Neural progenitor cell (in vitro differentiated cells): ENCODE results near the gene OSGIN1. TPM values are rescaled to one million over a fixed set of nuclear protein-coding genes. Genes with fewer than 3 reads are reported as not detected.

Source experiments
- DNase-seq: peaks from one replicate; pipeline ENCODE4 v3.0.0-alpha.2; 2016; ENCODE audit warnings: low spot score
- H2AFZ ChIP-seq: fragments of 200-600 bp; sonication (generic); replicated peaks from 2 replicates; pipeline ENCODE4 v1.6.1; 2016; ENCODE audit warnings: antibody characterized with exemption
- H3F3A ChIP-seq: fragments of 200-600 bp; sonication (generic); 2 replicates; pipeline ENCODE4 v1.6.1; 2016; ENCODE audit warnings: antibody characterized with exemption, low read depth
- H3K27ac ChIP-seq: fragments of 200-600 bp; sonication (generic); 2 replicates; pipeline ENCODE4 v1.5.1; 2016; ENCODE audit warnings: mild to moderate bottlenecking
- H3K27me3 ChIP-seq: fragments of 200-600 bp; sonication (generic); 2 replicates; pipeline ENCODE4 v1.6.1; 2016; ENCODE audit warnings: mild to moderate bottlenecking, moderate library complexity
- H3K36me3 ChIP-seq: fragments of 200-600 bp; sonication (generic); 2 replicates; pipeline ENCODE4 v1.5.1; 2016
- H3K4me1 ChIP-seq: fragments of 200-600 bp; sonication (generic); 2 replicates; pipeline ENCODE4 v1.6.1; 2016; ENCODE audit warnings: mixed run types
- H3K4me2 ChIP-seq: fragments of 200-600 bp; sonication (generic); 2 replicates; pipeline ENCODE4 v1.6.1; 2016
- H3K4me3 ChIP-seq: fragments of 200-600 bp; sonication (generic); 2 replicates; pipeline ENCODE4 v1.5.1; 2016
- H3K79me2 ChIP-seq: fragments of 200-600 bp; sonication (generic); 2 replicates; pipeline ENCODE4 v1.6.1; 2016; ENCODE audit warnings: low read depth
- H3K9ac ChIP-seq: fragments of 200-600 bp; sonication (generic); 2 replicates; pipeline ENCODE4 v1.6.1; 2016
- H3K9me3 ChIP-seq: fragments of 200-600 bp; sonication (generic); 2 replicates; pipeline ENCODE4 v1.5.1; 2016; ENCODE audit warnings: low read depth
- H4K20me1 ChIP-seq: fragments of 200-600 bp; sonication (generic); 2 replicates; pipeline ENCODE4 v1.6.1; 2016; ENCODE audit warnings: low read depth
- H3K27ac Mint-ChIP-seq: 3 replicates; pipeline ENCODE4 v1.8.0; 2021; ENCODE audit warnings: mixed read lengths
- H3K27me3 Mint-ChIP-seq: 2 replicates; pipeline ENCODE4 v1.8.0; 2022; ENCODE audit warnings: low read depth, mild to moderate bottlenecking, inconsistent platforms, moderate library complexity, mixed read lengths; ENCODE audit not compliant: insufficient read depth
- H3K36me3 Mint-ChIP-seq: 3 replicates; pipeline ENCODE4 v1.8.0; 2021; ENCODE audit warnings: mixed read lengths
- H3K4me1 Mint-ChIP-seq: 3 replicates; pipeline ENCODE4 v1.8.0; 2021; ENCODE audit warnings: mixed read lengths
- H3K4me3 Mint-ChIP-seq: 3 replicates; pipeline ENCODE4 v1.8.0; 2021; ENCODE audit warnings: mild to moderate bottlenecking, moderate library complexity, mixed read lengths
- H3K9me3 Mint-ChIP-seq: 3 replicates; pipeline ENCODE4 v1.8.0; 2020; ENCODE audit warnings: mixed read lengths
- CTCF ChIP-seq: fragments of 200-600 bp; sonication (generic); IDR thresholded peaks from 2 replicates; pipeline ENCODE4 v1.5.1; 2017; ENCODE audit warnings: antibody characterized with exemption, mild to moderate bottlenecking
- EZH2 ChIP-seq: fragments of 200-600 bp; sonication (generic); IDR thresholded peaks from 2 replicates; pipeline ENCODE4 v1.6.1; 2017; ENCODE audit warnings: antibody characterized with exemption, mild to moderate bottlenecking, moderate library complexity
- EZH2phosphoT487 ChIP-seq: fragments of 200-600 bp; sonication (generic); IDR thresholded peaks from 2 replicates; pipeline ENCODE4 v1.6.1; 2017; ENCODE audit warnings: antibody characterized with exemption
- total RNA-seq: library from RNA; depleted of rRNA; stranded (reverse); fragments of >200 nt; gene quantifications from 2 replicates; pipeline ENCODE4 v1.2.3, GENCODE V29; 2015; ENCODE audit warnings: low replicate concordance

Gene OSGIN1
- total RNA-seq, 1 donor from 2014 or later = not detected

GRCh38 chr16:83935005-83935857 lies 17.8 kb upstream of the OSGIN1 start:
- H4K20me1 ChIP-seq = no peaks in the 10 kb centered on the region
- peaks cover 15% of the 10 kb centered on the region for H3K27me3 Mint-ChIP-seq
- H3K4me1 ChIP-seq = peaks cover under 1% of the 10 kb centered on the region
- peaks cover 14% of the 10 kb centered on the region for H3K4me1 Mint-ChIP-seq
- no peaks in the 10 kb centered on the region for H3K27me3 ChIP-seq
- H3K36me3 Mint-ChIP-seq = peaks cover 2% of the 10 kb centered on the region
- DNase-seq = no peak
- H3F3A ChIP-seq = no peaks in the 10 kb centered on the region
- TF ChIP-seq CTCF = no peak
- TF ChIP-seq EZH2 = no peak
- no peak for TF ChIP-seq EZH2phosphoT487
- no peak overlapping the region for H3K27ac Mint-ChIP-seq
- H2AFZ ChIP-seq = no peak overlapping the region
- H3K9me3 Mint-ChIP-seq = no peaks in the 10 kb centered on the region
- no peaks in the 10 kb centered on the region for H3K36me3 ChIP-seq
- no peaks in the 10 kb centered on the region for H3K9me3 ChIP-seq
- no peaks in the 10 kb centered on the region for H3K79me2 ChIP-seq
- no peak overlapping the region for H3K4me2 ChIP-seq
- H3K4me3 Mint-ChIP-seq = no peak overlapping the region
- H3K4me3 ChIP-seq = no peak overlapping the region
- H3K9ac ChIP-seq = no peak overlapping the region
- no peak overlapping the region for H3K27ac ChIP-seq

DNA sequence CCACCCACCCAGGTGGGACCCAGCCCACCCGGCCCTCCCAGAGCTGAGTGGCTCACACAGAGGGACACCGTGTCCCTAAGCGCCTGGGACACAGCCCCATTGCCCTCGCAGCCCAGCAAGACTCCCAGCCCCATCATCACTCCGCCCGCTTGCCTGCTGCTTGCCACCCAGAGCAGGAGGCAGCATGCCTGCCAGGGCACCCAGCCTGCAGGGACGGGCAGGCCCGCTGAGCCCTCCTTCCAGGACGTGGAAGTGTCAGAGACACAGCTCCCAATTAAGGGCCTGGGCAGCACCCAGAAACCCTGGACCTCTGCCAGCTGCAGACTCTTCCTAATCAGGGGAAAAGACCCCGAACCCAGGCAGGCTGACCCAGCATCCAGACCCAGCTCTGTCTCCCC lies 17.2 kb upstream of the OSGIN1 start:
- peaks cover 20% of the 10 kb centered on the region for H3K4me1 Mint-ChIP-seq
- DNase-seq = no peak
- TF ChIP-seq EZH2phosphoT487 (no peak), CTCF (no peak), EZH2 (no peak)

GRCh38 chr16:83936581-83937165 lies 16.4 kb upstream of the OSGIN1 start:
- no peak for DNase-seq
- TF ChIP-seq EZH2 = no peak
- no peak for TF ChIP-seq EZH2phosphoT487
- no peak for TF ChIP-seq CTCF
- no peak overlapping the region for H3K4me2 ChIP-seq
- H3K27me3 ChIP-seq = no peaks in the 10 kb centered on the region
- no peaks in the 10 kb centered on the region for H3K9me3 Mint-ChIP-seq
- no peaks in the 10 kb centered on the region for H3K79me2 ChIP-seq
- H3F3A ChIP-seq = no peaks in the 10 kb centered on the region
- H3K9ac ChIP-seq = no peak overlapping the region
- H4K20me1 ChIP-seq = no peaks in the 10 kb centered on the region
- no peak overlapping the region for H3K27ac ChIP-seq
- peak overlapping the region; percentile 6 for H3K27ac Mint-ChIP-seq
- H3K9me3 ChIP-seq = no peaks in the 10 kb centered on the region
- H3K4me3 Mint-ChIP-seq = no peak overlapping the region
- H3K36me3 ChIP-seq = no peaks in the 10 kb centered on the region
- peaks cover 13% of the 10 kb centered on the region for H3K27me3 Mint-ChIP-seq
- H3K4me1 Mint-ChIP-seq = peaks cover 23% of the 10 kb centered on the region
- H3K4me1 ChIP-seq = peaks cover 5% of the 10 kb centered on the region
- peaks cover 2% of the 10 kb centered on the region for H3K36me3 Mint-ChIP-seq
- H3K4me3 ChIP-seq = no peak overlapping the region
- H2AFZ ChIP-seq = no peak overlapping the region

More for the DNA sequence above, 17.2 kb upstream of the OSGIN1 start:
- Histone ChIP-seq H3K4me2 (no peak overlapping the region), H3F3A (no peaks in the 10 kb centered on the region), H3K4me3 (no peak overlapping the region), H3K27me3 (no peaks in the 10 kb centered on the region), H4K20me1 (no peaks in the 10 kb centered on the region), H3K9me3 (no peaks in the 10 kb centered on the region), H2AFZ (no peak overlapping the region), H3K27ac (no peak overlapping the region), H3K79me2 (no peaks in the 10 kb centered on the region), H3K36me3 (no peaks in the 10 kb centered on the region), H3K9ac (no peak overlapping the region), H3K4me1 (peaks cover 5% of the 10 kb centered on the region)
- Mint-ChIP-seq H3K9me3 (no peaks in the 10 kb centered on the region), H3K4me3 (no peak overlapping the region), H3K36me3 (peaks cover 2% of the 10 kb centered on the region), H3K27ac (no peak overlapping the region), H3K27me3 (peaks cover 15% of the 10 kb centered on the region)
